Measurements from ENCODE around the gene NKAIN2.

Gene NKAIN2

DNA sequence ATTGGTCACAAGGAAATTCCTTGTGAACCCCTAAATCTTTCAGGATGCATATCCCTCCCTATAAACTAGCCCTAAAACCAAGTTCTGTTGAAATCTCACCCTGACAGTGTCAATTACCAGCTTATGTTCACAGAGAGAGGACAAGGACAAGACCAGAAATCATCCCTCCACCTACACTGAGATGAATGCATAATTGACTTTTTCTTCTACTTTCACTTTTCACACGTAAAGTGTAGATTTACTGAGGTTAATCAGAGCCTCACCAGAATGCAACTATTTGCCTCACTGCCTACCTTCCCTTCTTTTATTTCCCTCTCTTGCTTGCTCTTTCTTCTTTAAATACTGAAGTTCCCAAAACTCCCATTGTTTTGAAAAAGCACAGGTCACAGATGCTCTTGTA lies 15.3 kb upstream of the NKAIN2 start:
- H3K4me3 ChIP-seq (ENCODE audit: low read length): no peak overlapping the region
- H3K27me3 ChIP-seq (ENCODE audit: control insufficient read depth, insufficient read depth, low read length): no peaks in the 10 kb centered on the region
- H3K4me1 ChIP-seq (ENCODE audit: control insufficient read depth, low read depth, low read length): no peaks in the 10 kb centered on the region
- no peak overlapping the region for H3K9ac ChIP-seq (ENCODE audit: low read length)
- H3K36me3 ChIP-seq (ENCODE audit: control insufficient read depth, low read depth, low read length): no peaks in the 10 kb centered on the region
- no peaks in the 10 kb centered on the region for H3K9me3 ChIP-seq (ENCODE audit: control insufficient read depth, low read depth, low read length)
- H3K27ac ChIP-seq (ENCODE audit: low read length): no peak overlapping the region

DNA sequence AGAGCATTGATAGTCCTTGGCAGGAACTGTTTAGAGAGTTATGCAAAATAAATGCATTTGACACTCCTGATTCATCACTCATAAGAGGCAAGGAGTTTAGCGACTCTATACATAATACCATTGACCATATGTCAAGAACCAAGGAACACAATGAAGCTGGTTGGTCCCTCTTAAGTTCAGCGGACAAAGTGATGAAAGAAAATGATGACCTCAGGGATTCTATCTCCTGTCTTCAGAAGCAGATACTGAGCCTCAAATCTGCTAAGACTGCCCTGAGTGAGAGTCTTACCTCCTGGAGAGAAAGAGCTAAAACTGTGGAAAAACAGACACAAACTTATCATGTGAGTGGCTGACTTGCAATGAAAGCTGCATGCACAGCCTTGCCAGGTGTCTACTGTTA lies 9.5 kb upstream of the NKAIN2 start:
- H3K9me3 ChIP-seq (ENCODE audit: control insufficient read depth, low read depth, low read length): no peaks in the 10 kb centered on the region
- H3K36me3 ChIP-seq (ENCODE audit: control insufficient read depth, low read depth, low read length): no peaks in the 10 kb centered on the region
- H3K27ac ChIP-seq (ENCODE audit: low read length): no peak overlapping the region
- no peak overlapping the region for H3K4me3 ChIP-seq (ENCODE audit: low read length)
- H3K9ac ChIP-seq (ENCODE audit: low read length): no peak overlapping the region
- no peaks in the 10 kb centered on the region for H3K27me3 ChIP-seq (ENCODE audit: control insufficient read depth, insufficient read depth, low read length)
- no peaks in the 10 kb centered on the region for H3K4me1 ChIP-seq (ENCODE audit: control insufficient read depth, low read depth, low read length)

DNA sequence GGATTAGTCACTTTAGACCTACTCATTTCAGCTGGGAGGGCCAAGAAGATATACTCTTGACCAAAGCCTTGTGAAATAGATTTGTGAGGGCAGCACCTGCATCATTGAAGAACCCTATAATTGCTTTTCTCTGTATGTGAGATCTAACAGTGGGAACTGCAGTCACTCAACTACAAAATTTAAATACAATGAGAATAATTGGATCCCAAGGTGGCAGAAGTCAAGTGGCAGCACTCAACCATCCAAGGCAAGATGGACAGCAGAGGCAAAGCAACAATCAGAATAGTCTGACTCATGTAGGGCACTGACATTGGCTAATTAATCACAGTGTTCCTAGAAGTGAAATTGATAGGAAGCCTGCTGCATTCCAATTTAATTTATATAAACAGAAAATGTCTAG lies 8.9 kb upstream of the NKAIN2 start:
- no peaks in the 10 kb centered on the region for H3K9me3 ChIP-seq (ENCODE audit: control insufficient read depth, low read depth, low read length)
- H3K36me3 ChIP-seq (ENCODE audit: control insufficient read depth, low read depth, low read length): no peaks in the 10 kb centered on the region
- no peak overlapping the region for H3K27ac ChIP-seq (ENCODE audit: low read length)
- H3K4me1 ChIP-seq (ENCODE audit: control insufficient read depth, low read depth, low read length): no peaks in the 10 kb centered on the region
- no peaks in the 10 kb centered on the region for H3K27me3 ChIP-seq (ENCODE audit: control insufficient read depth, insufficient read depth, low read length)
- no peak overlapping the region for H3K9ac ChIP-seq (ENCODE audit: low read length)
- no peak overlapping the region for H3K4me3 ChIP-seq (ENCODE audit: low read length)

DNA sequence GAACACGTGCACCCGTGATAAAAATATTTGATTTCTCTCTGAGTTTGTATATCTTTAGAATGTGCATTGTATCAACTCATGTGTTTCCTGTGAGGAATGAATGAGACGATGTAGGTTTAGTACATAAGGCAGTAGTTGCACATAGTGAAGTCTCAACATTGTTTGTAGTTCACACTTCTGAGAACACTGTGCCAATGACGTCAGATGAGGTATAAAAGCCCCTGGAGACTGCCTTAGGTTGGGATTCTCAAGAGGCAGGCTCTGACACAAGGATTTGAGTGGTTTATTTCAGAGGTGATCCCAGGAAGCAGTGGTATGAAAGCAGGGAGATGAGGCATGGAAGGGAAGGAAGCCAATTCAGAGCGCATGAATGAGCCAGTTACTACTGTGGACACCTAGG lies 2.6 kb upstream of the NKAIN2 start:
- H3K9me3 ChIP-seq (ENCODE audit: control insufficient read depth, low read depth, low read length): no peaks in the 10 kb centered on the region
- H3K27ac ChIP-seq (ENCODE audit: low read length): no peak overlapping the region
- no peaks in the 10 kb centered on the region for H3K4me1 ChIP-seq (ENCODE audit: control insufficient read depth, low read depth, low read length)
- no peak overlapping the region for H3K9ac ChIP-seq (ENCODE audit: low read length)
- no peak overlapping the region for H3K4me3 ChIP-seq (ENCODE audit: low read length)
- peaks cover 22% of the 10 kb centered on the region for H3K27me3 ChIP-seq (ENCODE audit: control insufficient read depth, insufficient read depth, low read length)
- H3K36me3 ChIP-seq (ENCODE audit: control insufficient read depth, low read depth, low read length): no peaks in the 10 kb centered on the region

DNA sequence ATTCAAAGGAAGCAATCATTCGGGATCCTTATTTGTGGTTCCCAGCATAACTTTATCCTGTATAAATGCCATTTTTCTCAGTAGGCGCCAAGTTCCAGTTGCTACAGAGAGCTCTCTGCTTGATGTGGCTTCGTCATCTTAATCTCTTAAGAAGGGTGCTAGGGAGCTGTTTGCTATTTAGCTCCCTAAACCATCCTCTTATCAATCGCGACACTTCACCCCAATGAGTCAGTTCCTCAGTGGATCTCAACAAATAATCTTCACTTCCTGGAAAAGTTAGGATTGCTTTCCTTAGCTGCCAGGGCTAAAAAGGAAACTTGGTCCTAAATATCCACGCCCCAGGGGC lies 1.3 kb upstream of the NKAIN2 start:
- Histone ChIP-seq H3K27ac (ENCODE audit: low read length) (no peak overlapping the region), H3K27me3 (ENCODE audit: control insufficient read depth, insufficient read depth, low read length) (peaks cover 35% of the 10 kb centered on the region), H3K4me3 (ENCODE audit: low read length) (peak overlapping the region; percentile 59), H3K9ac (ENCODE audit: low read length) (no peak overlapping the region), H3K9me3 (ENCODE audit: control insufficient read depth, low read depth, low read length) (no peaks in the 10 kb centered on the region), H3K36me3 (ENCODE audit: control insufficient read depth, low read depth, low read length) (no peaks in the 10 kb centered on the region), H3K4me1 (ENCODE audit: control insufficient read depth, low read depth, low read length) (no peaks in the 10 kb centered on the region)

DNA sequence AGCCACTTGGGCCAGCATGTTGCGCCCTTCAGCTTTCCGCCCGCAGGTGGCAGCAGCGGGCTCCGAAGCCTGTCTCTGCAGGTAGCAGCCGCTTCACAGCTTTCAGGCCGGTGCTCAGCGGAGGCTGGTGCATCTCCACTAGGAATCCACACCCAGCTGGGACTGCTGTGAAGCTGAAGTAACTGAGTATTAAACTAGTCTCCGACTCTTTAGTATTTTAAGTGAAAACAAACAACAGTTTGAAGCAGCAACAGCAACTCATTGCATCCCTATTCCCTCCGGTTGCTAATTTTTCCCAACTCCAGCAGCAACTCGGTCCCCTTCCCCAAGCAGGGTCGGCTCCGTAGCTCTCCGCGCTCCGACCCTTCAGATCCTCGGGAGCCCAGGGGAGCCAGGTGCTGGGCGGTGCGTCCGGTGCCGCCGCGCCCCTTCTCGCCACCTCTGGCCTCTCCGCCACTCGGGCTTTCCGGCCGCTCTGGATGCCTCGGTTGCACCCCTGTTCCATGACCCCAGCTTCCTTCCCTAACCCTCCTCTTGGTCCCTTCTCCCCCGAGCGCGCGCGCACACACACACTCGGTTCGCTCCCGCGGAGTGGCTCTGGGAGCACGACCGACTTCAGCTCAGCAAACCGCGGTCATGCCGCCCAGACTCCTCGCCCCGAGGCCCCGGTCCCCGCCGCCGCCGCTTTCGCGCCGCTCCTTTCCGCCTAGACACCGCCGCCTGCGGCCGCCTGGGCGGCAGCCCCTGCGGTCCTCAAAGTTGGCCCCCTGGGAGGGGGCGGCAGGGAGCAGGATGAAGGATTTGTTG lies 765 bp upstream of the NKAIN2 start:
- peak overlapping the region; percentile 59 for H3K4me3 ChIP-seq (ENCODE audit: low read length)

DNA sequence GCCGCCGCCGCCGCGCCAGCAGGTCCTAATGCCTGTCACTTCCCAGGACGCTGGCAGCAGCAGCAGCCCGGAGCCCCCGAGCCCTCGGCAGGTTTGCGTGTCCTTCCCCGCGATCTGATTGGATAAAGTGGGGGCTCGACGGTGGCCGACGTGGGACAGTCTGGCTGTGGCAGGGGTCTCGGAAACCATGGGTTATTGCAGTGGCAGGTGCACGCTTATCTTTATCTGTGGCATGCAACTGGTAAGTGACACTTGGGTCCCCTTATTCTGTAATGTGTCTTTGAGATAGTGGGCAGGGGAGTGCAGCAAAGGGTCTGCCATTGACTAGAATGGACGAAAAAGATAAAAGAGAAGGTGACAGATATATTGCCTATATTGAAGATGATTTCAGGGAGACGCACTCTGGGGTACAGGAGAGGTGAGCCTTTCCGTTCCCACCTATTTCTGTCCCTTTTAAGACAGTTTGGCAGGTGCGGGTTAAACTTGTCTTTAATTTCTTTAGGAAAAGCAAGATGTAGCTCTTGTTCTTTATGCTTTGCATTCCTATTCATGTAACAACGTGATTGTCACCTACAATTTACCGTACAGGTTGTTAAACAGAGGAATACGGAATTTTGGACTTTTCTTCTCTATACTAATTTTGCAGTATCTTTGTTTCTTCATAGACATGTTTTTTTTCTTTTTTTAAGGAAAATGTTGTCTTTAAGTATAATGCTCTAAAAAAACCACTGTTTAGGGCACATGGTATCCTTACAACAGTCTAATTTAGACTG lies 535 bp downstream of the NKAIN2 start:
- H3K4me3 ChIP-seq (ENCODE audit: low read length): peak overlapping the region; percentile 67
- H3K27me3 ChIP-seq (ENCODE audit: control insufficient read depth, insufficient read depth, low read length): peaks cover 35% of the 10 kb centered on the region

More for the DNA sequence above, 765 bp upstream of the NKAIN2 start:
- no peak overlapping the region for H3K27ac ChIP-seq (ENCODE audit: low read length)
- no peaks in the 10 kb centered on the region for H3K9me3 ChIP-seq (ENCODE audit: control insufficient read depth, low read depth, low read length)
- no peaks in the 10 kb centered on the region for H3K36me3 ChIP-seq (ENCODE audit: control insufficient read depth, low read depth, low read length)
- H3K4me1 ChIP-seq (ENCODE audit: control insufficient read depth, low read depth, low read length): no peaks in the 10 kb centered on the region
- H3K9ac ChIP-seq (ENCODE audit: low read length): peak overlapping the region; percentile 29
- H3K27me3 ChIP-seq (ENCODE audit: control insufficient read depth, insufficient read depth, low read length): peaks cover 35% of the 10 kb centered on the region

DNA sequence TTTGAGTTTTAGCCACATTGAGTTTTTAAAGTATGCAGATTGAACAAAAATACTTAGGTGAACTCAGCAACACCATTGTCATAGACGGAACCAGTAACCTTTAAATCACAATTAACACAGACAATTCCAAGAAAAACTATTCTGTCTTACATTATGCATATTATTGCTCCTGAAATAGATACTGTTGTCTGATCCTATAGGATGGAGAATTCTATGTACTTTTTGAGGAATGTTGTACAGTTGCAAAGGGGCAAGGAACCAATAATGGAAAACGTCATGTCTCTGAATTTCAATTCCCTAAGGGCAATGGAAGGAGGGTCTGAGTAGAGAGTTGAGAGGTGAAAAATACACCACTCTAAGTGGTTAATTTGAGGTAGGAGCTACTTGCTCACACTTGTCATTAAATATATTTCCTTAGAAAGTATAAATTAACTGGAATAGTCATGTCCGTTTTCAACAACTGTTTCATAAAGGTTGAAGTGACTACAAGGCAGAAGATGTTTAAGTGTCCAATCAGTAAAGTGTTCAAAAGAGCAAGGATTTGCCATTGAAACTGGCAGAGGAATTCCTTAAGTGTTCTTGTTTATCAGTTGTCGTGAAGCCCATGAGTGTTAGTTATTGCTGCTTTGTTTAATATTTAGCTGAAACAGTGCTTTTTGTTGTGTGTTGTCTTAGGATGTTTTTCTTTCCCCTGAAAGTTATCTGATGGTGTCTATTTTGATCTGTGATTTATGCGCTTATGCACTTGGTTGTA lies 1.3 kb downstream of the NKAIN2 start:
- Histone ChIP-seq H3K4me1 (ENCODE audit: control insufficient read depth, low read depth, low read length) (no peaks in the 10 kb centered on the region), H3K27ac (ENCODE audit: low read length) (no peak overlapping the region), H3K36me3 (ENCODE audit: control insufficient read depth, low read depth, low read length) (no peaks in the 10 kb centered on the region), H3K9ac (ENCODE audit: low read length) (no peak overlapping the region), H3K4me3 (ENCODE audit: low read length) (peak overlapping the region; percentile 67), H3K27me3 (ENCODE audit: control insufficient read depth, insufficient read depth, low read length) (peaks cover 35% of the 10 kb centered on the region), H3K9me3 (ENCODE audit: control insufficient read depth, low read depth, low read length) (no peaks in the 10 kb centered on the region)

More for the DNA sequence above, 535 bp downstream of the NKAIN2 start:
- Histone ChIP-seq H3K27ac (ENCODE audit: low read length) (no peak overlapping the region), H3K36me3 (ENCODE audit: control insufficient read depth, low read depth, low read length) (no peaks in the 10 kb centered on the region), H3K9ac (ENCODE audit: low read length) (no peak overlapping the region), H3K9me3 (ENCODE audit: control insufficient read depth, low read depth, low read length) (no peaks in the 10 kb centered on the region), H3K4me1 (ENCODE audit: control insufficient read depth, low read depth, low read length) (no peaks in the 10 kb centered on the region)

DNA sequence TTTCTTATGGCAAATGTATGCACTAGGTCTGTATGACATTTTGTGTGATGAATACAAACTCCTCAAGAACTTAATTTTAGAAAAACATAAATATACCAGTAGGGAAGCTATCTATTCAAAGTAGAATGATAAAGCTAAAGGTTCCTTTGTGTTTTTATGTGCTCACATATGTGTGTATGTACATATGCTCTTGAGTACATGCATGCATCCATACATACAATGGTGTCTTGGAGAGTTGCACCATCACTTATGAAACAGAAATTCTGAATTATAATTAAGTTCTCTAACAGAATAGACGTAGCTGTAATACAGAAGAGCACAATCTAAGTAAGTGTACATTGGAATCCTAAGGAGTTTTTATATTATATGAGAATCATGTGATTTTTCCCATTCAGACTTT lies 2.3 kb downstream of the NKAIN2 start:
- H3K9me3 ChIP-seq (ENCODE audit: control insufficient read depth, low read depth, low read length): no peaks in the 10 kb centered on the region
- H3K9ac ChIP-seq (ENCODE audit: low read length): no peak overlapping the region
- H3K27me3 ChIP-seq (ENCODE audit: control insufficient read depth, insufficient read depth, low read length): peaks cover 35% of the 10 kb centered on the region
- H3K36me3 ChIP-seq (ENCODE audit: control insufficient read depth, low read depth, low read length): no peaks in the 10 kb centered on the region
- no peak overlapping the region for H3K4me3 ChIP-seq (ENCODE audit: low read length)
- H3K4me1 ChIP-seq (ENCODE audit: control insufficient read depth, low read depth, low read length): no peaks in the 10 kb centered on the region
- H3K27ac ChIP-seq (ENCODE audit: low read length): no peak overlapping the region

DNA sequence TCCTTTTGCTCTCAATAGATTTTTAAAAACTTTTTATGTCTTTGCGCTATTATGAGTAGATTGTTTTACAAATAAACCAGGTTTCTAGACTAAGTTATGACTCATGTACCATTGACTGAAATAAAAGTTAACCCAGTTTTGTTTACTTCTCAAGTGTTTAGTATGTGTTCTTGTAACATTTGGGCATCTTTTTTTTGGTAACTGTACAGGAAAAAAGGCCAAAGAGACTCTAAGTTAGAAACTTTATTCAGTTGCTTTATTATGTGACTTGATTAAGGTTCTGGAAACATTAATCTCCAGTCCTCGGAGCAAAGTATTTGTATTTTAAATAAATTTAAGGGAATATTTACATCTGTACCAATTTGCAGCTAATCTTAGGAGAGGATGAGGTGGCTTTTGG lies 2.9 kb downstream of the NKAIN2 start:
- peaks cover 35% of the 10 kb centered on the region for H3K27me3 ChIP-seq (ENCODE audit: control insufficient read depth, insufficient read depth, low read length)
- no peaks in the 10 kb centered on the region for H3K36me3 ChIP-seq (ENCODE audit: control insufficient read depth, low read depth, low read length)
- no peak overlapping the region for H3K4me3 ChIP-seq (ENCODE audit: low read length)
- no peaks in the 10 kb centered on the region for H3K9me3 ChIP-seq (ENCODE audit: control insufficient read depth, low read depth, low read length)
- peaks cover under 1% of the 10 kb centered on the region for H3K4me1 ChIP-seq (ENCODE audit: control insufficient read depth, low read depth, low read length)
- H3K27ac ChIP-seq (ENCODE audit: low read length): no peak overlapping the region
- H3K9ac ChIP-seq (ENCODE audit: low read length): no peak overlapping the region

DNA sequence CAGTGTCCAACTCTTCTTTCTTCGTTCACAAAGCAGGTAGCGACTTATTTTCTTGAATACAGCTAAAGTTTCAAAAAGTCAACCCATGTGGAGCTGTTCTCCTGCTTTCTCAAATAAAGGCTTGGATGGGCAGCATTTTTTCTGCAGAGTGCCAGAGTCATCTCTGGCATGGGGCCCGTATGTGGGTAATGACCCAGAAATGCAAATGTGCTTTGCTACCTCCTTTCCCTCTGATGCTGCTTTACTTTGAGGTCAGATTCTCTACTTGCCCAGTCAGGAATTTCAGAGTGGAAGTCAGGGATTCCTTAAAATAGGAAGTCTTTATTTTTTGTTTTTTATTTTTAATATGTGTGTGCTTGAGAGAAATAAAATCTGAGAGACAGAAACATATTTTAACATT lies 4.9 kb downstream of the NKAIN2 start:
- H3K36me3 ChIP-seq (ENCODE audit: control insufficient read depth, low read depth, low read length): no peaks in the 10 kb centered on the region
- H3K4me1 ChIP-seq (ENCODE audit: control insufficient read depth, low read depth, low read length): peaks cover 6% of the 10 kb centered on the region
- H3K4me3 ChIP-seq (ENCODE audit: low read length): no peak overlapping the region
- peaks cover 35% of the 10 kb centered on the region for H3K27me3 ChIP-seq (ENCODE audit: control insufficient read depth, insufficient read depth, low read length)
- no peaks in the 10 kb centered on the region for H3K9me3 ChIP-seq (ENCODE audit: control insufficient read depth, low read depth, low read length)
- no peak overlapping the region for H3K27ac ChIP-seq (ENCODE audit: low read length)
- no peak overlapping the region for H3K9ac ChIP-seq (ENCODE audit: low read length)
